Measurements from ENCODE around the gene MAP4. TPM values are rescaled to one million over a fixed set of nuclear protein-coding genes. Genes with fewer than 3 reads are reported as not detected.

Gene MAP4
- total and polyA plus RNA-seq, 2 of the 13 experiments (the other 11 are each of a cell fraction or from before 2014, with no cell fraction given): 33.1 to 38.7 TPM

- TF ChIP-seq ARID3A (IDR thresholded peaks at IDR 0.05; ENCODE audit: low read depth, low read length): peak; percentile 78; the same call in 1 of the 2 replicates
- TF ChIP-seq CREB1 (IDR thresholded peaks at IDR 0.05): peak; percentile 55; the same call in 1 of the 2 replicates
- TF ChIP-seq CREB1 (CRISPR knock-in tag; IDR thresholded peaks at IDR 0.05): 0 out of 2 replicates have a peak, but pooled peaks have one; percentile 31
- peak; percentile 92 for TF ChIP-seq PAXIP1 (CRISPR knock-in tag; conservative IDR thresholded peaks at IDR 0.05)
- no peak for TF ChIP-seq SALL2 (CRISPR knock-in tag; IDR thresholded peaks at IDR 0.05)
- 0 out of 2 replicates have a peak, but pooled peaks have one; percentile 29 for TF ChIP-seq ZFP1 (CRISPR knock-in tag; IDR thresholded peaks at IDR 0.05)
- no peak for TF ChIP-seq SOX6 (IDR thresholded peaks at IDR 0.05)
- peak; percentile 58 for TF ChIP-seq SOX6 (CRISPR knock-in tag; IDR thresholded peaks at IDR 0.05)
- TF ChIP-seq ZNF652 (CRISPR knock-in tag; IDR thresholded peaks at IDR 0.05; ENCODE audit: borderline replicate concordance, low read depth): no peak
- 0 out of 2 replicates have a peak, but pooled peaks have one; percentile 21 for TF ChIP-seq TCF7 (IDR thresholded peaks at IDR 0.05; ENCODE audit: low read depth)
- TF ChIP-seq ZUFSP (CRISPR knock-in tag; IDR thresholded peaks at IDR 0.05; ENCODE audit: borderline replicate concordance): no peak
- TF ChIP-seq YEATS4 (CRISPR knock-in tag; IDR thresholded peaks at IDR 0.05; ENCODE audit: borderline replicate concordance): peak; percentile 47; the same call in 1 of the 2 replicates
- TF ChIP-seq FOSL1 (CRISPR knock-in tag; IDR thresholded peaks at IDR 0.05; ENCODE audit: borderline replicate concordance): peak; percentile 65; the same call in 1 of the 2 replicates
- 0 out of 4 replicates have a peak, but pooled peaks of 1 of the 2 experiments have one; percentile 8 for TF ChIP-seq HMGXB4 (CRISPR knock-in tag; IDR thresholded peaks at IDR 0.05; ENCODE audit: borderline replicate concordance in 1 of 2, low read depth in 1 of 2)
- TF ChIP-seq PAF1 (CRISPR knock-in tag; IDR thresholded peaks at IDR 0.05): no peak
- TF ChIP-seq ZFP36L2 (CRISPR knock-in tag; IDR thresholded peaks at IDR 0.05): no peak
- peak; percentile 58; the same call in 1 of the 2 replicates for TF ChIP-seq KDM6A (CRISPR knock-in tag; IDR thresholded peaks at IDR 0.05; ENCODE audit: low read depth)
- no peak for TF ChIP-seq MIER3 (CRISPR knock-in tag; IDR thresholded peaks at IDR 0.05; ENCODE audit: borderline replicate concordance)
- 0 out of 2 replicates have a peak, but pooled peaks have one; percentile 16 for TF ChIP-seq FOXP4 (CRISPR knock-in tag; IDR thresholded peaks at IDR 0.05)
Observed at GRCh38 chr3:48039487-48040190, 23.4 kb upstream of the MAP4 start (continued).
